ENCODE measurements around the gene COX7A2.

Gene COX7A2

DNA sequence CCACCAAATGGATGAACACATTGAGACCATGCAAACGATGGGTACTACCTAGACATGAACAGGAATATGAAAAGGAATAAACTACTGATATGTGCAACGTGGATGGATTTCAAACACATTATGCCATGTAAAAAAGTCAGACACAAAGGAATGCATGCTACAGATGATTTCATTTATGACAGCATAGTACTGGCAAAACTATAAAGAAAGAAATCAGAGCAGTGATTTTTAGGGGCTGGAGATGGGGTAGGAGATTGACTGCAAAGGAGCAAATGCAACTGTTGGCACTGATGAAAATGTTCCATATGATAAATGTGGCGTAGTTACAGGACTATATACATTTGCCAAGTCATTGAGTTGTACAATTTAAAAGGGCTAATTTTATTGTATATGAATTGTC is 24.3 kb downstream of the COX7A2 start:
- DNase-seq: no peak

DNA sequence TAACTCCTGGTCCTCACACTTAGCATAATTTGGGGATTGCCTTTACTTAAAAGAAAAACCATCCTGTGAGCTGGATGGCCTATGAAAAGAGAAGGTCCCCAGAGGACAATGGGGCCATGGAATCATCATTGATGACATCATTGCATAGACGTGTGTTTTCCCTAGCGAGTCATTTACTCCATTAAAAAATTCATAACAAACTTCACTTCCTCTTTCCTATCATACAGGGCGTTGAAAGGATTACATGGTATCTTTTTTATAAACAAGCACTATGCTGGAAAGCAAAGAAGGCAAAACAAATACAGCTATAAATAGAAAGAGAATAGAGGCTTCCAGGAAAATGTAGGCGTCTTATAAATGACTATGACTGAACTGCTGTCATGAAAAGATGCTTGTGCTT is 26.4 kb downstream of the COX7A2 start:
- no peak for DNase-seq

DNA sequence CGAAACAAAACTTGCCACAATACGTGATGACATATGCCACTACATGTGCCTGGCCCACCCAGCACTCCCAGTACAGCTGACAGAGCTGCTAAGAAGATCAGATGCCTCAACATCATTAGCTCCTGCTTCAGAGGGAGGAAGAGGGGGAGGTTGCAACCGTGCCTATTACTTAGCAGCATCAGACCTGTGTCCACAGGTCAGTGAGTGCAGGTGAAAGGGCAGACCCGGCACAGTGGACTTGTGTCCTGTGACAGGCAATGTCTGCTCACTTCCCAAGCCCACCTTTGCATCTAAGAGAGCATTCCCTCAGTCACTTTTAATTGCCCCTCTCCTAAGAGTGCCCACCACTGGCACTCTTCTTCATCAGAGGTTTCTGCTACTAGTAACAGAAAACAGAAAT is 28.3 kb downstream of the COX7A2 start:
- no peak for DNase-seq

DNA sequence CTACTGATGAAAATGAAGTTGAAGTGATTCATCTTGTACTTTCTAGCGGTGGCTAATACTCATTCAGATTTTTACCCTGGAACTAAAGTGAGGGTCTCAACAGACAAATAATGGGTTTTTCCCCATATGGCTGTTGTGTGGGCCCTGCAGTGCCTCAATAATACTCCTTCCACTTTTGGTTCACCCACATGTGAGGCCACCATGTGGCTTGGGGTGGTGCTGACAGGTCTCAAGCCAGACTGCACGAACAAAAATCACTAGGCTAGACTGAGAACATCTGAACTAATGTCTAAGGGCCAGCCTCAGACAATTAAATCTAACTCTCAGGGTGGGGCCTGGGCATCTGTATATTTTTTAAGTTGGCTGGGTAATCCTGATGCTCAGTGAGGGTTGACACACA is 29.9 kb downstream of the COX7A2 start:
- no peak for DNase-seq

DNA sequence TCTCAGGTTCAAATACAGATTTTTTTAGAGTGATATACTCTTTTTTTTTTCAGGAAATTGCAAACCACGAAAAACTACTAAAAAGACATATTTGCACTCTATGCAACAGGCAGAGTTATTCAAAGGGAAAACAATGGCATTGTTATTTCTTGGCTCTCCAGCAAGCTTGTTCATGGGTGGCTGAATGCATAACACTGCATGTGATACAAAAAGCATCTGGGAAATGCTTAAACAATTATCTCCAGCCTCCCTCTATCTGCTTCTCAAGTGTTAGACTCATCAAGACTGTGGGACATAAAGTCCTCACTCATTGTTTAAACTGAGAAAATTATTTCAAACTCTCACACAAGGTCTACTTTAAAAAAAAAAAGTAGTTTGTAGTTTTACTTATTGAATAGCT is 30.5 kb downstream of the COX7A2 start:
- no peak for DNase-seq

DNA sequence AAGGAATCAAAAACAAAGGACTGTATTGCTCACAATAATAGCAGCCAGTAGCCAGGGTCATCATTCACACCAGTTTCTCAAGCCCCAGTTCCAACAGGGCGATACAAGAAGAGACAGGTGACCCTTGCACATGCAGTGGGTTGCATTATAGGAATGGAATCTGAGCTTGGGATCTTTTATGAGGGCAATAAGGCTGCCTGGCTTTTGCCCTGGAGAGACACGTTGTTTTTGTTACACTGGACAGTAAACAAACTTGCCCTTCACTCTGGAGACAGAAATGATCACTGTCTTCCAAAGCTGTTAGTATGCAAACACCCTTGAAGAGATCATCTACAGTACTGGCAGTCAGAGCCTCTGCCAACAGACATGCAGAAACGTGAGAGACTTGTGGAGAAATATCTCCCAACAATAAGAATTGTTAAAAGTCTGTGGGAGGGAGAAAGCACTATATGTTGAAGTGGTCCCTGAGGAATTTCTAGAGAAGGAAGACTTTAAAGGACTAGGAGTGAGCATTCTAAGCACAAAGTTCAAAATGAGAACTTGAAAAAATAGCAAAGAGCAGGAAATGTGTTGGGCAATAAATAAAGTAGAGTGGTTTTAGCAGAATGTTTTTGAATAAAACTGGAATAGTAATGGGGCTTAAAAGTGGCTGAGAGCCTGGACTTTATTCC is 31.5 kb downstream of the COX7A2 start:
- no peak for DNase-seq

DNA sequence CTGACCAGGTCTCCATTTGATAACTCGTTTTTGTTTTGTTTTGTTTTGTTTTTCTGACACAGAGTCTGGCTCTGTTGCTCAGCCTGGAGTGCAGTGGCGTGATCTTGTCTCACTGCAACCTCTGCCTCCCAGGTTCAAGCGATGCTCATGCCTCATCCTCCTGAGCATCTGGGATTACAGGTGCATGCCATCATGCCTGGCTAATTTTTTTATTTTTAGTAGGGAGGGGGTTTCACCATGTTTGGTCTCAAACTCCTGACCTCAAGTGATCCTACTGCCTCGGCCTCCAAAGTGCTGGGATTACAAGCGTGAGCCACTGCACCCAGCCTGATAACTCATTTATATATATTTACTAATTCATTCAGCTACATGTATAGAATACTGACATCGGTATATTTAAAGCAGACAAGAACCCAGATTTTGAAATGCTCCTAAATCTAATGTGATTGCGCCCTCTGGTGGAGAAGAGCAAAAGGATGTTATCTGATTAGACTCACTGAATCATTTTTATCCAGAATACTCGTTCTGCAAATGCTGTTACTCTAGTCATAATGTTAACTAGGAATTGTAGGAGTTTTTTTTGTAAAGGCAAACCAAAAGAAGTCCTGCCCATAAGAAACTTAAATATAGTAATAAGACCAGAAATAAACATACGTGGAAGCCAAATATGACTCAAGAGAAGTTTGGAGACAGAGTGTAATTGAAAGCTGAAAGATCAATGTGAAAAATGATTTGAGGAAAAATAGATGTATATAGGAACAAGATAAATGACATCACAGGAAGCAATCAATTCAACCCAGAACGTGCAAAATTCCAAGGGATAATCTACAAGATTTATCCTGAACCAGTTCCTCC is 32.5 kb downstream of the COX7A2 start:
- peak; percentile 76 for DNase-seq

DNA sequence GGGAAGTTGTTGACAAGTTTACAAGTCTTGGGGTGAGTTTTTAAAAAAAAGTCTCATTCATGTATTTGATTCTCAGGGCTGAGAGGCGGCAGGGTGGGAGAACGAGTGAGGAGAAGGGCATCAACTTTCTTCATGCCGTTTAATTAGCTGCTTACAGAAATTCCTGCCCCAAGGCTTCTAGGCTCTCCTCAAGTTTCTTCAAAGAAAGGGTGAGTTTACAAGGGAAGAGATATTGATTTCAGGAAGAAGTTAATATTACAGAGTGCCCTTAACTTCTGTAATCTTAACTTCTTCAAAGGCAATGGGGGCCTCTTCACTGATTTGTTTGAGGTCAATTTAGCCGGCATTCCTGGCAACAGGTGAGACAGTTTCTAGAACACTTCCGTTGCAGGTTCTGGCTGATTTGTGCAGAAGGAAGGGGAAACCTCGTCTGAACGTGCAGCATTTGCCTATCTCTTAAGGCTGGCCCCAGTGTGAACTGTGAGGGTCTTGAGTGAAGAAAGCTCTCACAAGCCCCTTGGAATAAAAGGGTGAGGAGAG is 34.3 kb downstream of the COX7A2 start:
- no peak for DNase-seq

DNA sequence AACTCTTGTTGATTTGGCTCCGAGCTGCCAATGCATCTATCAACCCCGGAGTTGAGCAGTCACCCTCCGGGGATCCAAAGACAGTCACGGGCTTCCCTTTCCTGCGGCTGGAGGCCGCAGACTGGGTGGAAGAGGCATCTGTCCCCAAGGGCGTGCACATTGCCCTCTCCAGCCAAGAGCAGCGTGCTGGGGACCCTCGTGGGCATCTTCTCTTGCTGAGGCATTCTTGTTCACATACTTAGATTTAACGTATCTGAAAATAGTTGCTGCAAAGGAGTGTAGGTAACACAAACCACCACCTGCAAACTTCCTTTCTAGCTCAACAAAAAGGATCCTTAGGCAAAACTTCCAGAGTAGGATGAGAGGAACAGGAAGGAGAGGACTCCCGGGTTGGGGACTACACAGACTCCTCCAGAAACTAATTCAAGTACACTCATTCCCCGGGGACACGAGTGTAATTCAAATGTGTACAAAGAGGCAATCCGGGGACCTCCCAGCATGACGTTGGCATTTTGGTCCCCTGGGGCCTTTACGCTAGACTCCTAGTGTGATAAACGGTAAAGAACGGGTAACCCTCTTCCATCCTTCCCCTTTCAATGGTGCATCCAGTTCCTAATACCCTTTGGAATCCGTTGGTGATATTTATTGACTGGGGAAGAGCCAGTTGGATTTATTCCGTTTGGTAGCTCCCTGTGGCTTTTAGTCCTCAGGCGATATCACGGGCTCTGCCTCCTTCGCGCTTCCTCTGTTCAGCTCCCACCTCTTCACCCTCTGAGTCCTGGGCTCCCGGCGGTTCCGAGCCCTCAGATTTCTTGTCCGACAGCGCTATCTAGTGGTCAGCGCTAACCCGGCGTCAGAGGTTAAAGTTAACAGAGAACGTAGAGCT is 35.1 kb downstream of the COX7A2 start:
- DNase-seq: peak; percentile 53

DNA sequence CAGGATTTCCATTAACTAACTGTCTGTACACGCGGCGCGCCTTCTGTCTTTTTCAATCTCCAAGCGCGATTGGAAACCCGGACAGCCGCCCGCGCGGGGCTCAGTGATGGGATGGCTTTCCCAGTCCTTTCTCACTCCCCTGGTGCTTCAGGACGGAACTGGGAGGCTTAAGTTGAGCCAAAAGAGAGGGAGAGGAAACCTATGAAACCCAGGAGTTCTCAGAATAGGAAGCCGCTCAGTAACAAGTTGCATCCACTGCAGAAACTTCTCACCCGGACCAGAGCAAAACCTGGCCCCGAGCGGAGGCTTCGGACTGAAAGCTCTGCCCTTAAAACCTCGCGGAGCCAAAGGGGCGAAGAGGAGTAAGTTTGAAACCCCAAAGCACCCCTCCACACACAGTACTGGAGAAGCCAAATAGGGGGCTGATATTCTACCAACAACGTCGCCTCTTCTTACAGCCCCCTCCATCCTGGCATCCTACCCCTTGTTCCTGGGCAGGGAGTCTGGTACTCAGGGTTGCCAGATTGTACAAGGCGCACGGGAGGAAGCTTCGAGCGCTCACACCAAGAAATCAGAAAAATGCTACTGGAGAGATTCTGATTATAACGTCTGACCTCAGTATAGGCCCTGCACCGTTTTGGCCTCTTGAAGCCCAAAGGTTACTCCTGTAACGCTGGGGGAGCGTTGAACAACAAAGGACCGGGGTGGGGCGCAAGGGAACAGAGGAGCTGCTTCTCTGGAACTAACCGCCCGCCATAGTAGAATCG is 36.8 kb downstream of the COX7A2 start:
- no peak for DNase-seq

DNA sequence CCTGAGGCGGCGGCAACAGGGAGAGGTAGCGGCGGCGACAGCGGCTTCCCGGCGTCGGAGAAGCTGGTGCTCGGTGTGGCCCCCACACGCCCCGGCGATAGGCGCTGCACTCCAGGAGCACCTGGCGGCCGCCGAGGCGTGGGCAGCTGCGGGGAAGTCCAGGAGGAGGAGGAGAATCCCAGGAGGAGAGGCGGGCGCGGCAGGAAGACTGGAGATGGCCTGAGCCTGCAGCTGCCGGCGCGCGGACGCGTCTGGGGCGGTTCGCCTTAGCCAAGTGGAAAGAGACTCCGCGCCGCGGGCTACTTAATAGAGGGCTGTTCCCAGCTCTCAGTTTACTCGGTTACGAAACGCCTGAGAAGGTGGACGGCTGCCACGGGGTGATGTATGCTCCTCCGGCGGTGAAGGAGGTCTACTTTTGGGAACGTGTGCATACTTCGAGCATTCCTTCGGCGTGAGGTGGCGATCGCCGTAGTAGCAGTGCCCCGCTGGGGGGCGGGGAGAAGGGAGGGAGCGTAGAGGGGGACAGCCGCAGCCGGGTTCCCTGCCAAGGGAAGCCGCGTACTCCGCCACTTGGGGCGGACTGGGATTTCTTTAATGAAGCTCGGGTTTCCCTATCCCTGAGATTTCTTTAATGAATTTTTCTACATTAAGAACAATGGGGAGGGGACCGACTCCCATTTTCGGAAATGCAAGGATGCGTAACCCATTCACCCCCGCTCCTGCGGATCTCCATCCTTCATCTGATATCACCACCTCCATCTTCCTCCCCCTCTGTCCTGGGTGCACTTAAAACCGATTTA is 37.6 kb downstream of the COX7A2 start, which contains the start of gene COL12A1:
Gene COL12A1, minus strand, starts transcription at position 278 of the 800 bp plus-strand sequence. CDS start 3,261 bp downstream, outside the sequence.
- DNase-seq: peak; percentile 94

DNA sequence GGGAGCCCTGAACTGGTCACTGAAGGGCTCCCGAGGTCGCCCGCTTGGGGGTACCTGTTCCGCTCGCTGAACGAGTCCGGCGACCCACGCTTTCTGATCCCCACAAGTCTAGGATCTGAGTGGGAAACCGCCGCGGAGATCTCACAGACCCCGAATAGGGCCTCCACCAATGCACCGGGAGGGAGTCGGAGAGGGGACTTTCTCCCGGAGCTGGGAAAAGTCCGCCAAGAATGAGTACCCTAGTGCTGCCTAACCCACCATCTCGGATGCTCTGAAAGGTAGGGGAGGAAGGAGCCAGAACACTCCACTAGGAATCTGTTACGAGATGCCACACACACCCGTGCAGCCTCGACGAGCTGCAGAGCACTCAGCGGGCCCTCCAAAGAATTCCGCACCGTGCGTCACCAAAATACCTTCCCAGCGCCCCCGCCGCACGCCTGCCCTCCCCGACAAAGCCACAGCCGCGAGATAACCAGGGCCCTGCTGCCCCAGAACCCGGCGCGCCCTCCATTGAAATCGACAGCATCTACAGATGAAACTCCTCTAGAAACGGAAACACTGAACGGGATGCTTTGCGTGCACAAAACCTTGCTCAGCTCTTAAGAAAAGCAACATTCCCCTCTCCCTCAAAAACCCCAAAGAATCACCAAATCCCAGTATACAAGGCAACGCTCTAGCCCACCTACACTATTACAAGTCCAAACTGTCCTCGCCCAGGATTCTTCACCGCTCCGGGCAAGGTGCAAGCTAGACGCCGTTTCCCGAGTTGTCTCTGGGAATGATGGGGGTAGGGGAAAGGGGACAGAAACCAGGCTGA is 38.4 kb downstream of the COX7A2 start:
- DNase-seq: peak; percentile 61

DNA sequence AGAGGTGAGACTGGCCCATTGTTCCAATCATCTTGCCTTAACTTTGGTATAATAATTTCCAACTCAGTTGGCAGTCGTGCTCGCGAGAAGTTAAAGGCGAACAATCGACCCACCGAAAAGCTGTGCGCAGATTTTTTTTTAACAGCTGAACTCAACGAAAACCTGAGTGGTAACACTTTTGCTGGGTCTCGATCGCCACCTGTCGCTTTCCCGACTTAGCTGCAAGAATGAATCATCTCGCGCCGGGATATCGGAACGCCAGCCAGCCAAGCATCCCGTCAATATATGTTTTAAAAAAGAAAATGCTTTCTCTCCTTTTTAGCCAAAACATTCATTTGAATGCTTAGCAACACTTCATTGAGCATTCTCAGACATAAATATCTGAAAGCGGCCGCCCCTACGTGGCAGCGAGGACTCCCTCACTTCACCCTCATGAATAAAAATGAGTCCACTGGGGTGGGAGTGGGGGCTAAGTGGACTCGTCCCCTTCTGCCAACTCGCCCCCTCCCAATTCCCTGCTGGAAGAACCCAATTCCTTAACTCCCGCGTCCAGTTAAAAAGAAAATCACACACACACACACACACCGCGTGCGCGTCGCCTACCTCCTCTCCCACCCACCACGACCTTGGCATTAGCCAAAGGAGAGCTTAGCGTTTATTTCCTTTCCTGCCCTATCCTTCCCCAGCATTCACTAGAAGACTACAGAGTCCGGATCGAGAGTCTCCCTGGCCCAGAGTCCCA is 39.2 kb downstream of the COX7A2 start:
- DNase-seq: peak; percentile 86

DNA sequence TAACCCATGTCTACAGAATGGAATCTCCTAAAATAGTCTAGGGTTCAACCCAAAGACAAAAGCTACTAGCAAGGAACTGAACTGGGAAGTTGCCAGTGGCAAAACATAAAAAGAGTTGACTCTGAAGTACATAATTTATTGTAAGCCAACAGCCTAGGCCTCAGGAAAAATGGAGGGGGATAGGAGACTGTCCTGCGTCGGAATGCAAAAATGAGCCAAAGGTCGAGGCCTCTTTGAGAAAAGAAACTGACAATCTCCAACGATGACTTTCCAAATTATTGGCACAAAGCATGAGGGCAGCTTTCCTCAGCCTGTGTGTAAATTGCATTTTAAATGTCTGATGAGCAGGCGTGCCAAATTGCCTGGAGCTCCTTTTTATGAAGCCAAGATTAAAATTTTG is 39.9 kb downstream of the COX7A2 start:
- DNase-seq: no peak

DNA sequence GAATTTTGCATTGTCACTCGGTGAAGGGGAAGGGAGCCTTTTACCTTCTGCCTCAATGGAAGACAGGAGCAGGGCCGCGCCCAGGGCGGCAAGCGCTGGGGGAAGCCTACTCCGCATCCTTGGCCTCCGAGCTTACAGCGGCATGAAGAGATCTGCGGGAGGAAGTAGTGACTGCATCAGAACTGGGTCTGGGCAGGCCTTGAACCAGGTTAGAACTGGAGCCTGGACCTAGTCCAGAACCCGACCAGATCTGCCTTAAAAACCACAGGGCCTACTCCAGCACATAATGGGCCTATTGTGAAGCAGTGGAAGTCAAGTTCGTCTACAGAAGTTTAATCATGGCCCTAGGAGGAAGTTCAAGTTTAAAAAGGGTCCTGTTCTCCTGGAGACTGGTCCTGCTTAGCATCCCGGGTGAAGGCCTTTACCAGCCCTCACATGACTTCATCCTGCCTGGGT is 40.9 kb downstream of the COX7A2 start:
- no peak for DNase-seq

DNA sequence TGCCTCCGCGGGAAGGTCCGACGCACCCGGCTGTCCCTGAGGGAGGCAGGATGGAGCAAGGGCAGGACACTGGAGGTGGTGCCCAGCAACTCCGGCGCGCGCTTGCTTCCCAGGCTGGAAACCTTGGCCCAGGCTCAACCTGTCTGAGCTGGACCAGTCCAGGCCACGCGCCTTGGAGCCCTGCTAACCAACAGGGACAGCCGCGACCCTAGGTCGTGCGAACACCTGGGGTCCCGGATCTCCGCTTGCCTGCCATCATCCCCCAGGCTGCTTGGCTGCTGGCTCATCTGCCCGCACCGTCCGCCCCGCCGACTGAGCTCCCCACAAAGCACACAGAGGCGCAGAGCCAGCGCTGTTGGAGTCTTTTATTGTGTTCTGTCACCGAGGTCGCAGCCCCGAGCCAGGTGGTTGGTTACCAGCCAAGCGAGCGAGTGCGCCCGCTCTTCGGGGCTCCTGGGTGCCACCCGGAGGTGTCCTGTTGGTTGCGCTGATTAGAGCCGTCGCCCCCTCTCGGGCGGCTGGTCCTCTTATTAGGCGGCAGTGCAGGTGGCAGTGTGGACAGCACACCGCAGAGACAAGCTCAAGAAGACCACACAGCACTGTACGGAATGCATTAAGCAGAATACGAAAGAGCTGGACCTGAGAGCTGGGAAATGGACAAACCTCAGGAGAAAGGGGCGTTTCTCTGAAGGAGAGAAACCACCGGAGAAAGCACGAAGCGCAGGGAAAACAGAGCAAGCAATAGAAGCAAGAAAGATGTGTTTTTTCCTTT is 41.5 kb downstream of the COX7A2 start:
- DNase-seq: no peak

DNA sequence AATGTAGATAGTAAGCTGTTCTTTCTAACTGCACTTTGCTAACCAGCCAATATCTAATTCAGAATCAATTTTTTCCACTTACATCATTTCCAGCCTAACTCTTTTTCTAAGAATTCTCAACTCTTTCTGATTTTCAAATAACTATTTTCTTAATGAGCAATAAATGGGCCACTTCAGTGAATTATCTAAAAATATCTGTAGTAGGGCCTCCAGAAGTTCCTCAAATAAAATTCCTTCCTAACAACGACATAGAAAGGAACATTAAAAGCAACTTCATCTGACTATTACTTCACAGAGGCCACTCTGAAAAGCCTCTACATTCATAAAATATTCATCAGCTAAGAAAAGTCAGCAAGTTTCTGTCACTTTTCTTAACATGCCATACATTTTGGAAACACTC is 42.6 kb downstream of the COX7A2 start:
- DNase-seq: no peak

DNA sequence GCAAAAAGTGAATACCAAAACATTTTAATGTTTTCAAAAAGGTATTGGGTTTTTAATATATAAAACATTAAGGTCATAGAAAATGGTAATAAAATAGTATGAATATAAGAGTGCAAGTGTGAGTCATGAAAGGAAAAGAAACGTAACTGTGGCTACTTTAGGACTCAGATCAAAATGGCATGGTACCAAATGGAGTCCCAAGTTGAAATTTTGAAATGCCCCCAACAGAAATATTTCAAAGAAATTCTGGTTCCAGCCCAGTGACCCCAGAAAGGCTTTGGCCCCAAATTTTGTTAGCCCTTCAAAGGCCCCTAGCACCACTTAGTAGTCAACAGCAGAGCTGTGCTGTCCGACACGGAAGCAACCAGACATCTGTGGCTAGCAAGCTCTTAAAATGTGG is 43.7 kb downstream of the COX7A2 start:
- DNase-seq: no peak

Measured in amniotic stem cell (primary cell).